ENCODE results near the gene ACOXL.

ACOXL gene

DNA sequence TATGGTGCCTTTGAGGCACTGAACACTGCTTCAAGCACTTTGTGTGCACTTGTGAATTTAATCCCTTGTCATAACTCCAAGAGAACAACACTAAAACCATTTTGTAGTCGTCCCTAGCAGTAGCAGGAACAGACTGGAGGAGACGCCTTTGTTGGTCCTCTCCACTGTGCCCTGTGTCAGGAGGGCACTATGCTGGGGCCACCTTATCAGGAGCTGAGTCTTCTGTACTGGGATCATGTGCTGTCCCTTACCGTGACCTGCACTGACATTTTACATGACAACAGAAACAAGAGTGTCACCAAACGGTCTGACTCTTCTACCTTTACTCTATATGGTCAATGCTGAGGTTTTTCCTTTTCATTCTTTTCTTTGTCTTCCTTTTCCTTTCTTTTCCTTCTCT is 62.0 kb downstream of the ACOXL start:
- no peak for DNase-seq (ENCODE audit: low spot score)

DNA sequence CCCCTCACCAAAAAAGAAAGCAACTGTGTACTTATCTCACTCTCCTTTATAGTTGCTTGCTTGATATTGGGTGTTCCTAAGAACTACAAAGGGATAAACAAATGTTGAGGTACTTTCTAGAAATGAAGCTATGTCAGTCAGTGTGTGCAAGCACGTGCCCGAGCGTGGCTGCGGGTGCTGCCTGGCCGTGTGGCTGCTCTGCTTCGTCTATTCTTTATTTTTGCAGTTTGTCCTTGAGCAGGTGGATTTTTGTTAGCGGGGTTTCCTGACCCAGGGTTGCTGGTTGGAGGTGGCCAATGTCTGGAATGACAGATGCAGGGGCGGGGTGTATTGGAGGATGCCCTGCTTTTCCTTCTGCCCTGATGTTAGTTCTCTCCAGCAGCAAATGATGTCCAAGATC is 62.6 kb downstream of the ACOXL start:
- no peak for DNase-seq (ENCODE audit: low spot score)

DNA sequence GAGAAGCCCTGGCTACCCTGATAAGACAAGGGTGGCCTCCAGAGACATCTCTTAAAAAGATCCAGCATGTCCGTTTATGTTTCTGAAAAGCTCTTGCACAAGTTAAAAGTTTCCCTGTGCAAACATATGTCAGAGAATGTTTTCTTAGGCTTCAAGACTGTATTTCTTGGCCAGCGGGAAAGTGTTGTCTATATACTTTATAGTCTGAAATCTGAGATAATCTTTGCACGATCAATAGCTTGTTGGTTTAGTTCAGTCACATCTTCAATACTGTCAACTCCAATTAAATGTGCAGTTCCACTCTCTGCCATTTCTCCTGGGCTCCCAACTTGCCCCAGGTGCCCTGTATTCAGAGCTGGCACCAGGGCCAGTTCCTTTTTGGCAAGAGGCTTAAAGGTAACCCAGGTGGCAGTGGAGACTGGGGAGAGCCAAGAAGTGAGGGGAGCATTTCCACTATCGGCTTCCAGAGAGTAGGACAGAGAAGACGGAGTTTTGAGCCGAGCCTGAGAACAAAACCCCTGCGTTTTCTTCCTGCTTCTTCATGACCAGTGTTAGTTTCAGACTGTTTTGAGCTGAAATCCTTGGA is 64.4 kb downstream of the ACOXL start:
- no peak for DNase-seq (ENCODE audit: low spot score)

DNA sequence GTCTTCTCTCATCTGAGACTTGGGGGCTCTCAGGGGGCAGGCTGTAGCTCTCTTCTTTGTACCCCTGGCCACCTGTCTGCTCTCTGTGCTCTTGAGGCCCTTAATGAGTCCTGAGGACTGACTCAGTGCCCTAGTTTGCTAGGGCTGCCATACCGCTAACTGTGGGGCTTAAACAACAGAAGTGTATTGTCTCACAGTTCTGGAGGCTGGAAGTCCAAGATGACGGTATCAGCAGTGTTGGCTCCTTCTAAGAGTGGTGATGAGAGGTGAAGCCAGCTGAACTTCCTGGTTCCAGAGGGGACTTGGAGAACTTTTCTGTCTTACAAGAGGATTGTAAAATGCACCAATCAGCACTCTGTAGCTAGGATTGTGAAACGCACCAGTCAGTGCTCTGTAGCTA is 67.0 kb downstream of the ACOXL start:
- DNase-seq (ENCODE audit: low spot score): no peak

DNA sequence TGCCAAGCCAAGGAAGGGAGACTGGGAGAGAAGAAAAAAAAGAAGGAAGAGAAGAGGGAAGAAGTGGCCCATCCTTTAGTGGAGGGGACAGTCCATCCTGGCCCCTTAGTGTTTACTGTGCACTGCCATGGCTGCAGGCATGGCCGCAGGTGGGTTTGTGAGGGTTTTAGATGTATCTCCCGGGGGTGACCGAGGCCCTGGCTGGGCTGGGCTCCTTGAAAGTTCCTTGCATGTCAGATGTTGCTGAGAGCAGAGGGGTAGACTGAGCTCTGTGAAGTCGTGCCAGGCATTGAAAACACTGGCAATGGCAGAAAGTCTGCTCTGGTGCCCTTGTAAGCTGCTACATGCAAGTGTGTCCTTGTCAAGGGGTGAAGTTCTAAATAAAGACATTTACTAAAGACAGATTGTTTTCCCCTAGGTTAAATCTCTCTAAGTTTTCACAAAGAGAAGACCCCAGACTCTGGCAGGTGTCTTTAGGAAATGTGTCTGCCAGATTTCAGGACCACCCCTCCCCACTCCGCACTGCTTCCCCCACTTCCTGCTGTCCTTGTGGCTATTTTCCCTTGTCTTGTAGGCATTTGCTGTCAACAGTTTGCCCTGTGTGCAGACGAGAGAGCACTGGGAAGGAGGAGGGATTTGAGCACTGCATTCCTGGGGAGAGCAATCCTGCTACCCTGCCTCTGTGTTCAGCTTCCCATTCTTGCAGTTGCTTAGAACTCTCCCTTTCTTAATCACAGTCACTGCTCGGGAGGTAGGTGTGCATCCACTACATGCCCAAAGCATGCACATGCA is 68.4 kb downstream of the ACOXL start:
- no peak for DNase-seq (ENCODE audit: low spot score)

DNA sequence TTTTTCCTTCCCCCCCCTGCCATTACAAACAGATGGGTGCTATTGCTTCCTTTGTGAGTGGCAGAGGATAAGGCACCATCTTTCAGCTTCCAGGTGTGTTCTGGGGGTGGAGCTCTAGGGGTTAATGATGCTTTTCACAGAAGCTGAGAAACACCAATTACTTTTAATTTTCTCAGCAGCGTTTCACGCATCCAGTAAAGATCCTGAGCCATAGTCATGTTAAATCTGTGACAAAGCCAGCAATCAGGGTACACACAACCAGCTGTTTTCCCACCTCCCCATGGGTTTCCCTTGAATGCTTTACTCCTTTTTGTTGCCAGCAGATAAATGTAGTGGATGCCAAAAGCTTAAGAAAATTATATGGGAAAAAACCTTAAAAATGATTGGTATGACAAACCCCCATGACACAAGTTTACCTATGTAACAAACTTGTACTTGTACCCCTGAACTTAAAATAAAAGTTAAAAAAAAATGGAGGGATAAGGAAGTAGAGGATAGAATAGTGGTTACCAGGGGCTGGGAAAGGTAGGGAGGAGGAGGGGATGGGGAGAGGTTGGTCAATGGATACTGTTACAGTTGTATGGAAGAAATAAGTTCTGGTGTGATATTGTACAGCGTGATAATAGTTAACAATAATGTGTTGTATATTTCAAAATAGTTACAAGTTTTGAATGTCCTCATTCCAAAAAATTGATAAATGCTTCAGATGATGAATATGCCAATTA is 70.0 kb downstream of the ACOXL start:
- DNase-seq (ENCODE audit: low spot score): no peak

DNA sequence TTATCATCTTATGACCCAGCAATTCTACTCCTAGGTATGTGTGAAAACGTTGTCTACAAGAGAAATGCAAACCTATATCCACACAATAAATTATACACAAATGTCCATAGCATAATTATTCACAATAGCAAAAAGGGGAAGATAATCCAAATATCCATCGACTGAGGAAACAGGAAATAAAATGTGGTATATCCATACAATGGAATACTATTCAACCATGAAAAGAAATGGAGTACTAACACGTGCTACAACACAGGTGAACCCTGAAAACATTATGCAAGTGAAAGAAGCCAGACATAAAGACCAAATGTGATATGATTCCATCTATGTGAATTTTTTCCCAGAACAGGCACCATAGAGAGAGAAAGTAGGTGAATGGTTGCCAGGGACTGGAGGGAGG is 72.1 kb downstream of the ACOXL start:
- no peak for DNase-seq (ENCODE audit: low spot score)

DNA sequence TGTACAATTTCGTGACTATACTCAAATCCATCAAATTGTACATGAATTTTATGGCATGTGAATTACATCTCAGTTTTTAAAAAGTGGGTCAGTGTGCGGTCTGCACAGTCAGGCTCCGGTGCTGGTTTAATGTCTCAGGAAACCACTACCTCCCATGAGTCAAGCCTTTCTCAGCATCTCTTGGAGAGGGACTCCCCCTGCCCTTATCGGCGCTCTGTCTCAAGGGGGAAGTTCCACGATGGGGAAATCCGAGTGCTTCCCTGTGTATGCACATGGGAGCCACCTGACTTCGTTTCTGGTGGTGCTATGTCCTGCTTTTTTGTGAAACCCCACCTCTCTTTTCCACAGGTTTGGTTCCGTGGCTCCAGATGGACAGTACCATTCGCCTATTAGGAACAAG is 72.5 kb downstream of the ACOXL start:
- no peak for DNase-seq (ENCODE audit: low spot score)

DNA sequence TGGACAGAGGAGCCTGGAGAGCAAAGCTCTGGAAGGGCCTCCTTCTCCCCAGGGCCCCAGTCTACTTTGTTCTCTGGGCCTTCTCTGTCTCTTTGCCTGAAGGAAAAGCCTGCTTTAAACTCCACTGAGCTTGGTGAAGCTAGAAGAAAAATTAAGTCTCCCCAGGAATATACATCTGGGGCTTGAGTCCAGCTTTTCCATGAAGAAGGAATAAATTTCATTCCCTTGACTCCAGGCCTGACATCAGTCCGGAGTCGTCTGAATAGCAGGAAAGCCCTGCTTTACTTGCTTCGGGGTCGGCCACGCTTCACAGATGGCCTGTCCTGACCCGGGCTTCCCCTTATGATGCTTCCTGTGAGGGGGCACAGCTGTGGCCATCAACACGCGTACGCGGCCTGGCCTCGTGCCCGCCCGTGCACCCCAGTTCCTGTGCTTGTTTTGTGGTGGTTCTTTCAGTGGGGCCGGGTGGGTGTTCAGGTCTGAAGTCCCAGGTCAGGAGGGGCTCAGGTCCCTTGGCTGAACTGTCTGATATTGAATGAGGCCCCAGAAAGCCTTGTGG is 73.6 kb downstream of the ACOXL start:
- no peak for DNase-seq (ENCODE audit: low spot score)

DNA sequence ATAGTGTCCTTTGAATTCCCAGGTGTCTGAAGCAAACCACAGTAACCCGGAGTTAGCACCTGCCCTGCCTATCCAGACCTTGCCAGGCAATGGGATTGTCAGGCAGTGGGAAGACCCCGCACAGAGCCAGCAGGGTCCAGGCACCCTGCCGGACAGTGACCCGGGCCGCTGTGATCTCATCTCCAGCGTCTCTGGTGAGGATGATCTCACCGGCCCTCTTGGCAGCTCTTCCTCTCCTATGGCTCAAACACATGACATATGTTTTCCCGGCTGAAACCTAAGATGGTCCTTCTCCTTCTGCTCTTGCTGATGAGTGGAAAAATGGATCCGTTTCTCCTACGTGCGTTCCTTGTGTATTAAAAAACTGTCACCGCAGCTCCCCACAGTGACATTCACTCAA is 75.1 kb downstream of the ACOXL start:
- DNase-seq (ENCODE audit: low spot score): no peak

DNA sequence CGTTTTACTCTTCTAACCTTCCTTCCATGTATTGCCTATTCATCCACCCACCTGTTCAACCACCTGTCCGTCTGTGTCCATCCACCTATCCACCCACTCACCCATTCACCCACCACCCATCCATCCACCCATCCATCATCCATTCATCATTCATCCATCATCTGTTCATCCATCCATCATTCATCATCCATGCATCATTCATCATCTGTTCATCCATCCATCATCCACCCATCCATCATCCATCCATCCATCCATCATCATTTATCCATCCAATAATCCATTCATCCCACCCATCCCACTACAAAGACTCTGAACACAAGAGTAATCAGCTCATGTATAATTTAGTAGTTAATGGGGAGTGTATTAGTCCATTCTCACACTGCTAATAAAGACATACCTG is 78.0 kb downstream of the ACOXL start:
- no peak for DNase-seq (ENCODE audit: low spot score)

DNA sequence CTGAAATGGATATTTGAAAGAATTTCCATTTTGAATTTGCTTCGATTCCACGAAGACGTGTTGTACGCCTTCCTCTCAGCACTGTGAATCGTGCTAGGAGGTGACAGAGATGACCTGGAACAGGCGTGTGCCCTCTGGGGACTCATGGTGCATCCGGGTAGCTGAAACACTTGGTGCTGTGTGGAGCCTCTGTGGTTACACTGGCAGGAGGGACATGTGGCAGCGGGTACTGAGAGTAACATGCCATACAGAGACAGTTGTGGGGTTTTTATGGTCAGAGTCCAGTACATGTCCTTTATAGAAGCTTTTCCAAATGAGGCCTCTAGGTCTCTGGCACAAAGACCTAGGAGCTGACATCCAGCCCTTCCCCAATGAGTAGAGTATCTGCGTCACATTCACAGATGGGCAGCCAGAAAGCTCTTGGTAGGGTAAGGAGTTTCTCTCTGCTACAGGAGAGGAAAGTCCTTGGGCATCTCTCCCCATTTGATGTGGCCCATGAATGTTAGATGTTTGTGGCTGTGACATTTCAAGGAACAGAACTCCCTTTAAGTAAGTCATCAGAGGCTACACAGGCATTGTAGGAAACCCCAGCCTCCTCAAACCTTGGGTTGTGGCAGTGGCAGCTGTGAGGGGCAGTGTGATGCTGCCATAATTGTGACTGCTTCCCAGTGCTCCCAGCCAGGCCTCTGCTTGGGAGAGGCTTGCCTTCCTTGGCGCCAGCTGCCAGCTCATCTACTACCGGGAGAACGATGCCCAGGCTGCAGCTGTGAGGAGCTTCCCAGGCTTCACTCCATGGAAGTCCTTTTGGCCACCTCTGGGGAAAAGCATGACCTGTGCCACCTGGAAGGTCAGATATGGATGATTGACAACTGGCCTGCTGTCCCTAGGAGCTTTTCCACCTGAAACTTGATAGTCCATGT is 80.6 kb downstream of the ACOXL start:
- no peak for DNase-seq (ENCODE audit: low spot score)

DNA sequence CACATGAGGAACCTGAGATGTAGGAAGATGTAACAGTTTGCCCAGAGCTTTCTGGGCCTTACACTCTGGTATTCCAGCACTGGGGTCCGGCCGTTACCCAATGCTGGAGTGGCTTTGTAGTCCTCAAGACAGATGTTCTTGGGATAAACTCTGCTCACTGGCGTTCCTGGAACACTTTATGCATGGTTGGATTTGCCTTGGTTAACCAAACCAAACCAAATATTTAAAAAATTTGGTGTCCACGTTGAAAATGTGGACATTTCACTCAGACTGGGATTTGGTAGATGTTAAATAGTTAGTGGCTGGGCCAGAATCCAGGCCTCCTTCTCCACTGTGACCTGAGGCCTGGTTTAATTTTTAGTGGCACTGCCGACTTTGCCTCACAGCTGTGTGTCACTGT is 81.5 kb downstream of the ACOXL start:
- DNase-seq (ENCODE audit: low spot score): no peak

DNA sequence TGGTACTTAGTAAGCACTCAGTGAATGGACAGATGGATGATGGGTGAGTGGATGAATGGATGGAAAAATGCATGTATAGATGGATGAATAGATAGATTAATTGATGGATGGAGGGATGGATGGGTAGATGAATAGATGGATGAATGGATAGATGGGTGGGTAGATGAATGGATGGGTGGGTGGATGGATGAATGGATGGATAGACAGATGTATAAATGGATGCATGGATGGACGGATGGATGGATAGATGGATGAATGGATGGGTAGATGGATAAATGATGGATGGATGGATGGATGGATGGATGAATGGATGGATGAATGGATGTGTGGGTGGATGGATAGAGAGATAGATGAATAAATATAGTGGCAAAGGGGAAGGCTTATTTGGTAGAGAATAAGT is 83.6 kb downstream of the ACOXL start:
- DNase-seq (ENCODE audit: low spot score): no peak

DNA sequence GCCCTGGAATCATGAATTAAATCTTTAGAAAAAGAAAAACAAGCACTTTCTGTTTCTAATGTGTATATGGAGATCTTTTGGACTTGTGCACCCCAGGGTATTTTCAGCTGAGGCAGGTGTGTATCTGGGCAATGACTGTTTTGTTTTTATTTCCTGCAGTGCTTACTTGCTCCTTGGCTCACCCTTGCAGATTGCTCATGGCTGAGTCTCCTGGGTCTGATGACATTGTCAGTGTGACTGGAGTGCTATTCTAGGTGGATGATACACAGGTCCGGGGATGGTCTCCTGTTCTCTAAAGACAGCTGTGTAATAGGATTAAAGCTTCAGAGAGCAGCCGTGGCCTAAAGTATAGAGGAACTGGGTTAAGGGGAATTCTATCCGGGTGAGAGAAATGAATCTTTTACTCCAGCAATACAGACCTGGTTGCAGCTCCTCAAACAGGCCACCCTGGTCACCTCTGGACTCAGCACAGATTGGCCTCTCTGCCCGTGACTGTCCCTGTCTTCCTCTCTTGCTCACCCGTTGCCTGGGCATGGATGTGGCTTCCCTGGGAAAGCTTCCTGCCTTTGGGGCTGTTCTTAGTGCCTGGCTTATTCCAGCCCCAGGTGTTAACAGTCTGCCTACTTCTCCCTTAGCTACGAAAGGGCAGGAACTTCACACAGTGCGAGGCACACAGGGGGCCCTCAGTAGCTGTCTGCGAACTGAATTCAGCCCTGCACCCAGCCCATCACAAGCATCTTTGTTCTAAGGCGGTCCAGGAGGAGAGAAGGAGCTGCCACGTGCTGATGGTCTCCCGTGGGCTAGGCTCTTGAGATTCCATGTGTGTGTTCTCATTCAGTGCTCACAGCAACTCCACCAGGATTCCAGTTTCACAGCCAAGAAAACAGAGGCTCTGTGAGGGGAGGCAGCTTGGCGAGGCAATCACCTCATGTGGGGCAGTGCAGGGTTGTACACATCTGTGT is 84.3 kb downstream of the ACOXL start:
- no peak for DNase-seq (ENCODE audit: low spot score)

DNA sequence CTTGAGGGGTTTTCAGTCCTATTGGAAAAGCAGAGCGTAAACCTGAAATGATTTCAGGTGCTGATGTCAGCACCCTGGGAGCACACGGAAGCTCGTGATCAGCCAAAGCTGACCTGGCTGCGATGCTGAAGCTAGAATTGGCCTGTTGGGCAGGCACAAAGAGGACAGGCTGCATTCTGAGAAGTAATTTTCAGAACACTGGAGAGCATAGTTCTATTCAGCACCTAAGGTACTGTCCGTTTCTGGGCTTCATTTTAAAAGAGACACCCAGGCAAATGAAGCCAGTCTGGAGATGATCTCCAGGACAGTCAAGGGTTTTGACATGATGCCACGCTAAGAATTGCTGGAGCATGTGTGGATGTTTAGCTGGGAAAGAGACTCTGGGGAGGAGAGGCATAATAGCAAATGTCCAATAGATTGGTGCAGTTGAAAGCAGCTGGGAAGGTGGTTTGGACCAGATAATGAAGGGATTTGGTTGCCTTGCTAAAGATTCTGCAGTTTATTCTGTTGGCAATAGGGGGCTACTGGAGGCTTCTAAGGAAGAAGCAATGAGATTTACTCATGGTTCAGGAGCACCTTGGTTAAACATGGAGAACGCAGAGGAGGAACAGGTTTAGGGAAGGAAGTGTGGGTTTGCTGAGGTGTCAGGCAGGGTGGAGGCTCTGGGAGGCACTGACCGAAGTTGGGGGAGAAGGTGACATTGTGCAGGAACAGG is 86.6 kb downstream of the ACOXL start:
- no peak for DNase-seq (ENCODE audit: low spot score)

DNA sequence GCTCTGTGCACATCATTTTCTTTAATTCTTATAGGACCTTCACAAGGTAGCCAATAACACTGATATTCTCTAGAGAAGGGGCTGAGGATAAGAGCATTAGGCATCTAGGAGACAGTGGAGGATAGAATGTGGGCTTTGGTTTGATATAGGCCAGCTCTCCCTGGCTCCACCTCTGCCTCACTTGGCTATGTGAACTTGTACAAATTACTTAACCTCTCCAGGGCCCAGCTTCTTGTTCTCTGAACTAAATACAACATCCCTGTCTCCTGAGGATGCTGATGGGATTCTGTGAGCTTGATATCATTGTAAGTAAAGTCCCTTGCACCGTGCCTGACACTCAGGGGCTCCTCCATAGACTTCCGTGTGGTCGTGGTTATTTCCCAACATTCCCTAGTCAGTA is 87.3 kb downstream of the ACOXL start:
- DNase-seq (ENCODE audit: low spot score): no peak

DNA sequence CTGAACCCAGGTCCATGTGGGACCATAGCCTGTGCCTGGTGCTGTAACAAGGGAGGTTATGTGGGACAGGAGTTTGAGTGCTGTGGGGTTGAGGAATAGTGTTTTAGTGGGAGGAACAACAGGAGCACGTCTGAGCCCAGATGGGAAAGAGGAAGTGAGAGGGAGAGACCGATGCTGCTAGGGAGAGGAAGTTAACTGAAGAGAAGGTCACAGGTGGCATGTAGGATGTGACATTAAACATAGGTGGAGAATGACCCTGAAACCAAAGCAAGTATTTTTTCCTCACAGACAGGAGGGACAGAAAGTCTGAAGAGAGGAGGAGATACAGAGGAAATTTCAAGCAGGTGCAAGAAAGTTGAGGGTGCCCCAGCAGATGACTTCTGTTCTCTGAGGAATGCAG is 87.8 kb downstream of the ACOXL start:
- no peak for DNase-seq (ENCODE audit: low spot score)

DNA sequence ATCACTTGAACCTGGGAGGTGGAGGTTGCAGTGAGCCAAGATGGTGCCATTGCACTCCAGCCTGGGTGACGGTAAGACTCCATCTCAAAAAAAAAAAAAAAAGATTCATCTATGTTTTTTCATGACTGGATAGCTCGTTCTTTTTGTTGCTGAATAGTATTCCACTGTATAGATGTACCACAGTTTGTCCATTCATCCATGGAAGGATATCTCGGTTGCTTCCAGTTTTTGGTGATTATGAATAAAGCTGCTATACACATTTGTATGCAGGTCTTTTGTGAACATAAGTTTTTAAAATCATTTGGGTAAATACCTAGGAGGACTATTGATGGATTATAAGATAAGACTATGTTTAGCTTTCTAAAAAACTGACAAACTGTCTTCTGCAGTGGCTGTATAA is 90.8 kb downstream of the ACOXL start:
- no peak for DNase-seq (ENCODE audit: low spot score)

DNA sequence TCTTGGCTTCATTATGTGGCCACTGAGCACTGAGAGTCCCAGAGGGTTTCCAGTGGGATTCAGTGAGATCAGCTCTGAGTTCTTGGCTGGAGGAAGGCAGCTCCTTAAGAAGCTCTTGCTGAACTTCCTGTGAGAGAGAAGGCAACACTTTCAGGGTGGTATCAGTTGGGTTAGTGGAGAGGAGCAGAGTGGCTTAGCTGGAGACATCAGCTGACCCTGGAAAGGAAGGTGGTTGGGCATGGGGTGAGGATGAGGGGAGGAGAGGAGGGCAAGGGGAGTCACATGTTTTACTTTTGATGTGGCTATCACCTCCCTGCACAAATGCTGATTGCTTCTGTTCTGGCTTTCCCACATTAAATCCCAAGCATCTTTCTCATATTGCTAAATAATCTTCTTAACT is 95.1 kb downstream of the ACOXL start:
- DNase-seq (ENCODE audit: low spot score): no peak
